ENCODE results near the gene RPL15.
A peak's percentile ranks its signal among the peaks of the same experiment; 100 is the strongest.

The RPL15 gene

DNA sequence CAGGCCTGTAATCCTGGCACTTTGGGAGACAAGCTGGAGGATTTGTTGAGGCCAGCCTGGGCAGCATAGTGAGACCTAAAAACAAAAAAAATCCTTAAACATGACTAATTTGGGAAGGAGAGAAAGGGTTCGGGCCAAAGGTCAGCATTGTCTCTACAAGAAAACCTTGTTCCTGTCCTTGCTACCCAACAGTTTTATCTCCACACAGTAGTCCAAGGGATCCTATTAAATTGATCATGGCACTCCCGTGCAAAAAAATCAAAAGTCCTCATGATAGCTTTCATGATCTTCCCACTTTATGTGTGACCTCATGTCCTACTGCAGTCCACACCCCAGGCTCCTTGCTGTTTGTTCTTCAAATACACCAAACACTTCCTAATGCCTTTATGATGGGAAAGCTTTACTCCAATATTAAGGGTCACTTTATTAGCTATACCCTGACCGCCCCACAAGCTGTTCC lies 4.2 kb downstream of the RPL15 start:
- peak in 1 of 2 experiments; percentile 23 for DNase-seq (ENCODE audit: low read depth in 1 of 2, low spot score in 1 of 2)
- no peak for TF ChIP-seq JUND (IDR thresholded peaks at IDR 0.05; ENCODE audit: low read depth)
- in situ Hi-C loops (cut with HindIII; ENCODE audit: low pct_unique_long_range_greater_than_20kb, low sequenced_read_pairs): no loop called here

GRCh38 chr3:23923786-23924185 lies 6.9 kb downstream of the RPL15 start:
- DNase-seq (ENCODE audit: low read depth in 1 of 2, low spot score in 1 of 2): no peak
- no peak for TF ChIP-seq JUND (IDR thresholded peaks at IDR 0.05; ENCODE audit: low read depth)
- in situ Hi-C loops (cut with HindIII; ENCODE audit: low pct_unique_long_range_greater_than_20kb, low sequenced_read_pairs): no loop called here

DNA sequence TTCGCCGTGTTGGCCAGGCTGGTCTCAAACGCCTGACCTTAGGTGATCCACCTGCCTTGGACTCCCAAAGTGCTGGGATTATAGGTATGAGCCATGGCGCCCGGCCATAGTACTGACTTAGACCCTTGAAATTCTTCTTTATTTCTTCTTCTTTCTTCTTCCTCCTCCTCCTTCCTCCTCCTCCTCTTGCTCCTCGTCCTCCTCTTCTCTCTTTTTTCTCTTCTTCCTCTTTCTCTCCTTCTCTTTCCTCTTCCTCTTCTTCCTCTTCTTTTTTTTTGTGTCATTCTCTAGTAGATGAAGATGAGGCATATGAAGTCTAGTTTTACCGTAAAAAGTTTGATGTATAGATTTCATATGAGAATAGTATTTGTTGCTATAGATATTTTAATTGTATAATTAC lies 9.3 kb downstream of the RPL15 start:
- no peak for DNase-seq (ENCODE audit: low read depth in 1 of 2, low spot score in 1 of 2)

GRCh38 chr3:23926736-23927135 lies 9.8 kb downstream of the RPL15 start:
- no peak for TF ChIP-seq JUND (IDR thresholded peaks at IDR 0.05; ENCODE audit: low read depth)
- DNase-seq (ENCODE audit: low read depth in 1 of 2, low spot score in 1 of 2): no peak
- in situ Hi-C loops (cut with HindIII; ENCODE audit: low pct_unique_long_range_greater_than_20kb, low sequenced_read_pairs): no loop called here

More for the DNA sequence above, 9.3 kb downstream of the RPL15 start:
- in situ Hi-C loops (cut with HindIII; ENCODE audit: low pct_unique_long_range_greater_than_20kb, low sequenced_read_pairs): no loop called here
- TF ChIP-seq JUND (IDR thresholded peaks at IDR 0.05; ENCODE audit: low read depth): no peak

DNA sequence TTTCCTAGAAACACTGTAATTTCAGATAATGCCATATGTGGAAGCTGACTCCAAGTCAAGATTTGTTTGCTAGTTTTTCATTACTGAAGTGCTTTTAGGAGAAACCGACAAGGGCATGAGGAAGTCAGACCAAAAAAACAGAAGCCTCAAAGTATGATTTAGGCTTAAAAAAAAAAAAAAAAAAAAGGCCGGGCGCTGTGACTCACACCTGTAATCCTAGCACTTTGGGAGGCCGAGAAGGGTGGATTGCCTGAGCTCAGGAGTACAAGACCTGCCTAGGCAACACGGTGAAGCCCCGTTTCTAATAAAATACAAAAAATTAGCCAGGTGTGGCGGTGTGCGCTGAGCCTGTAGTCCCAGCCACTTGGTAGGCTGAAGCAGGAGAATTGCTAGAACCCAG lies 11.6 kb downstream of the RPL15 start:
- no peak for TF ChIP-seq JUND (IDR thresholded peaks at IDR 0.05; ENCODE audit: low read depth)
- no peak for DNase-seq (ENCODE audit: low read depth in 1 of 2, low spot score in 1 of 2)
- in situ Hi-C loops (cut with HindIII; ENCODE audit: low pct_unique_long_range_greater_than_20kb, low sequenced_read_pairs): no loop called here

DNA sequence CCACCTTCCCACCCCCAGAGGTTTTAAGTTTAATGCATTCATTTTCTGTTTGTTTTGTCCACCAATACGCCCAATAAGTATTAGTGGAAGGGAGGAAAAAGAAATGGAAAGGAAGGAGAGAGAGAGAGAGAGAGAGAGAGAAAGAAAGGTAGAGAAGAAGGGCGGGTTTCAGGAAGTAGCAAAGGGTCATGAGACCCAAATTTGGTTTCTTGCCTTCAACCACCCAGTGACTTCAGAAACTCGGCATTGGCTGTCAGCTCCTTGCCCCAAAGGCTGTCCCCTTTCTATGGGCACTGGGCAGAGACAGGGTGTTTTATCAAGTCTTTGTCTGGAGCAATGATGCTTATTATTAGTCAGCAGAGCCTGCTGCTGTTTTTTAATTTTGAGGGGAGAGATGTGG lies 14.7 kb downstream of the RPL15 start:
- no peak for TF ChIP-seq JUND (IDR thresholded peaks at IDR 0.05; ENCODE audit: low read depth)
- DNase-seq (ENCODE audit: low read depth in 1 of 2, low spot score in 1 of 2): no peak
- in situ Hi-C loops (cut with HindIII; ENCODE audit: low pct_unique_long_range_greater_than_20kb, low sequenced_read_pairs): no loop called here

DNA sequence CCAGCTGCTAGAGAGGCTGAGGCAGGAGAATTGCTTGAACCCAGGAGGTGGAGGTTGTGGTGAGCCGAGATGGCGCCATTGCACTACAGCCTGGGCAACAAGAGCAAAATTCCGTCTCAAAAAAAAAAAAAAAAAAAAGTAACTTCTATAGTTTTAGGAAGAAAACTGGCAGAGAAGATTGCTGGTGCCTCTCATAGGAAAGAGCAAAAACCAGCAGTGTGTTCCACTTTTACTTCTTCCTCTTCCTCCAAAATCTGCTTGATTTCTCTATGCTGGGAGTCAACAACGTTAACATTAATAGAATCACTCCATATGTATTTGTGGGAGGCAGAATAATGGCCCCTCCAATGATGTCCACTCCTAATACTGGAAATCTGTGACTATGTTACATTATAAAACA lies 15.6 kb downstream of the RPL15 start:
- TF ChIP-seq JUND (IDR thresholded peaks at IDR 0.05; ENCODE audit: low read depth): no peak
- in situ Hi-C loops (cut with HindIII; ENCODE audit: low pct_unique_long_range_greater_than_20kb, low sequenced_read_pairs): no loop called here
- no peak for DNase-seq (ENCODE audit: low read depth in 1 of 2, low spot score in 1 of 2)

DNA sequence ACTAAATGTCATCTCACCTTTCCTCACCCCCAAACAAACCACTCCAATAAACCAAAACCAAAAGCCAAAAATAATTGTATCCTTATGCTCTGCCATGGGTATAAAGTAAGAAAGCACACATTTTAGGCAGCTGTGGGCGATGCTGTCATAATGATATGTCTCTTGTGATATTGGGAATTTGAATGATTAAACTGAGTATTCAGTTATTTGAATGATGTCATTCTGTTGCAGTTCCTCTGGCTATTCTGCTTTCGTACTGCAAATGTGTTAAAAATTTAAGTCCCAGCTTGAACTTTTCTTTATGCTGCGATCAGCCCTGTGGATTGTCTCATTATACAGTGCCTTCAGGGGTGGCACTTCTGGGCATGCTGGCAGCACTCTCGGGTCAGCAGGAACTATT lies 17.3 kb downstream of the RPL15 start:
- no peak for DNase-seq (ENCODE audit: low read depth in 1 of 2, low spot score in 1 of 2)
- in situ Hi-C loops (cut with HindIII; ENCODE audit: low pct_unique_long_range_greater_than_20kb, low sequenced_read_pairs): no loop called here
- no peak for TF ChIP-seq JUND (IDR thresholded peaks at IDR 0.05; ENCODE audit: low read depth)

- in situ Hi-C loops (cut with HindIII; ENCODE audit: low pct_unique_long_range_greater_than_20kb, low sequenced_read_pairs): no loop called here
- DNase-seq (ENCODE audit: low read depth in 1 of 2, low spot score in 1 of 2): no peak
- no peak for TF ChIP-seq JUND (IDR thresholded peaks at IDR 0.05; ENCODE audit: low read depth)
Observed at GRCh38 chr3:23937296-23937695, 20.4 kb downstream of the RPL15 start.

DNA sequence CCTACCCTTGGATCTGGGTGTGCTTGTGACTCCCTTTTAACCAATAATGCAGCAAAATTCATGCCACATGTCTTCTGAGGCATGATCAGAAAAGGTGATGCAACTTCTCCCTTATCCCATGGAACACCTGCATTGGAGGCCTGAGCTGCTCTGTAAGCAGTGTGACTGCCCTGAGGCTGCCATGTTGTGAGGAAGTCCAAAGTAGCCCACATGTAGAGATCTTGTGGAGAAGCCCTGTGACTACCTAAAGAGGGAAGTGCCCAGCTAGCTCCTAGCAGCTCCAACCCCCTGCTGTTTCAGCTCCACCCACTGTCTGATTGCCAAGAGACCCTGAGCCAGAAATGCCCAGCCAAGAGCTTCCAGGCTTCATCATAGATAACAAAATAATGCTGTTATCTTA lies 21.8 kb downstream of the RPL15 start:
- in situ Hi-C loops (cut with HindIII; ENCODE audit: low pct_unique_long_range_greater_than_20kb, low sequenced_read_pairs): no loop called here
- no peak for DNase-seq (ENCODE audit: low read depth in 1 of 2, low spot score in 1 of 2)
- TF ChIP-seq JUND (IDR thresholded peaks at IDR 0.05; ENCODE audit: low read depth): no peak

- no peak for TF ChIP-seq JUND (IDR thresholded peaks at IDR 0.05; ENCODE audit: low read depth)
- in situ Hi-C loops (cut with HindIII; ENCODE audit: low pct_unique_long_range_greater_than_20kb, low sequenced_read_pairs): no loop called here
- no peak for DNase-seq (ENCODE audit: low read depth in 1 of 2, low spot score in 1 of 2)
Observed at GRCh38 chr3:23940775-23941174, 23.8 kb downstream of the RPL15 start.

- in situ Hi-C loops (cut with HindIII; ENCODE audit: low pct_unique_long_range_greater_than_20kb, low sequenced_read_pairs): no loop called here
- no peak for TF ChIP-seq JUND (IDR thresholded peaks at IDR 0.05; ENCODE audit: low read depth)
- DNase-seq (ENCODE audit: low read depth in 1 of 2, low spot score in 1 of 2): no peak
Observed at GRCh38 chr3:23941440-23941839, 24.5 kb downstream of the RPL15 start.

GRCh38 chr3:23942546-23942945 lies 25.6 kb downstream of the RPL15 start:
- in situ Hi-C loops (cut with HindIII; ENCODE audit: low pct_unique_long_range_greater_than_20kb, low sequenced_read_pairs): no loop called here
- no peak for TF ChIP-seq JUND (IDR thresholded peaks at IDR 0.05; ENCODE audit: low read depth)
- no peak for DNase-seq (ENCODE audit: low read depth in 1 of 2, low spot score in 1 of 2)

- TF ChIP-seq JUND (IDR thresholded peaks at IDR 0.05; ENCODE audit: low read depth): no peak
- in situ Hi-C loops (cut with HindIII; ENCODE audit: low pct_unique_long_range_greater_than_20kb, low sequenced_read_pairs): no loop called here
- DNase-seq (ENCODE audit: low read depth in 1 of 2, low spot score in 1 of 2): no peak
Observed at GRCh38 chr3:23944007-23944783, 27.3 kb downstream of the RPL15 start.
